Stimulated activated CD4-positive, alpha-beta T cell treated with anti-CD3 and anti-CD28 coated beads, TNF-alpha, amount 100 ng/mL, for 24 hours (primary cell): Measurements from ENCODE around the gene TIMELESS.
"Not testable (repeated sequence)": the region's sequence is repeated elsewhere in the genome, so short reads cannot be mapped to it uniquely, and the experiment has no call there.

Experiments
- DNase-seq, 3 experiments: peaks; one replicate each; pipeline ENCODE4 v3.0.0-alpha.2; 2020; ENCODE audit warnings: low read depth in 3 of 3

The TIMELESS gene

DNA sequence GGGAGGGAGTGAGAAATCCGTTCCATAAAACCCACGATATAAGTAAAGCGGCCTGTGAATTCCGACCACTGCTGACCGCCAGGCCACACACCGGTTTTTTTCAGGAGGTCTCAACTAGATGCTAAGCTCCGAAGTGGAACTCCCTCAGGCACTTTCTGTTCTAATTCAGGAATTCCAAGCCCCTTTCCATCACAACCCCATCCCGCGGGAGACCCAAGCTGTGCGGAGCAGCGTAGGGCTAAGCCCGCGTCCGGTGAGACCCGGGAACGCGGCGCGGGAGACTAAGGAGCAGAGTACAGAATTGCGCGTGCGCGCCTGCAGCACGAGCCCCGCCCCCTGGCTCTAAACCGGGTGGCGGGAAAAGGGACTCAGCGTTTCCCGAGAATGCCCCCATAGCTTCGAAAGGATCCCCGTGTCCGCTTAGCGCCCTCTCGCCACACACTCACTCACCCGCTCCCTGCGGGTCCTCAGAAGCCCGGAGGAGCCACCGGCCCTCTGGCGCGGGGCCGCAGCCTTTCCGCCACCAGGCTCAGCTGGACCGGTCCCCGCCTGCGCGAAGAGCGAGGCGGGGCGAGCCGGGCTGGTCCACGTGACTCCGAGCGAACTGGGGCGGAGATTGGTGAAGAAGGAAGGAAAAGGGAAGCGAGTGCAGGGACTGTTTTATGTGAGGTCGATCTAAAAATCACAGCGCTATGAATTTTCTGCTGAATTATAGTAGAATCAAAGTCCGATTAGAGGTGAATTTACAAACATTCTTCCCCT is at the start of gene TIMELESS:
TSS of gene TIMELESS (minus strand) at position 567 of the 762 bp plus-strand sequence. CDS start 15,256 bp downstream, outside the sequence.
- peak; percentile 71 to 84 (median 76) for DNase-seq

DNA sequence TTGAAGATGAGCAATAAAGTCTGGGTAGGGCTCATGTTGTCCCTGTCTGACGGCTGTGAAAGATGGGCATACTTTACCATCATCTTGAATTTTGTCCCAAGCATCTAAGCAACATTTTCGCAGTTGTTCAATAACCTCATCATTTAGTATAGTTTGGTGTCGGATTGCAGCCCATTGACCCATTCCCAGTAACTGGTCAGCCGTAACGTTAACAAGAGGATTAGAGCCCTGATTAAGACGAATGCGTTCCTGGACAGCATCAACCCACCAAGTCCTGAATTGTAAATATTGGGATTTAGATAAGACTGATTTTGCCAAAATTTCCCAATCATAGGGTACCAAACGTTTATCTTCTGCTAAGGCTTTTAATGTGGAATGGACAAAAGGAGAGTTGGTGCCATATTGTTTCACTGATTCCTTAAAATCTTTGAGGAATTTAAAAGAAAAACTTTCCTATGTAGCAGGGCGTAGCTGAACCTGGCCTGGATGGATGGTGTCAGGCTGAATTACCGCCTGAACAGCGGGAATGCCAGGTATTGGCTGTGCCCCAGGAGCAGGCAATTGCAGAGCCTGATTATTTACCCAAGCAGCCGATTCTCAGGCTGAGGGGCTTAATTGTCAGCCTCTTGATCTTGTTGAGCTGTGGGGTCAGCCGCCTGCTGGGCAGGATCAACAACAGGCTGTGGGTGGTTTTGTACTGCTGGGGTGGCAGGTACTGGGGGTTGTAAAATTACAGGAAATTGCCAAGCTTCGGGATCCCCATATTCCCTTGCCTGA is 49.1 kb upstream of the TIMELESS start:
- DNase-seq = not testable (repeated sequence)

GRCh38 chr12:56496704-56497103 is 47.5 kb upstream of the TIMELESS start:
- peak in 2 of 3 experiments; percentile 24 to 68 for DNase-seq

DNA sequence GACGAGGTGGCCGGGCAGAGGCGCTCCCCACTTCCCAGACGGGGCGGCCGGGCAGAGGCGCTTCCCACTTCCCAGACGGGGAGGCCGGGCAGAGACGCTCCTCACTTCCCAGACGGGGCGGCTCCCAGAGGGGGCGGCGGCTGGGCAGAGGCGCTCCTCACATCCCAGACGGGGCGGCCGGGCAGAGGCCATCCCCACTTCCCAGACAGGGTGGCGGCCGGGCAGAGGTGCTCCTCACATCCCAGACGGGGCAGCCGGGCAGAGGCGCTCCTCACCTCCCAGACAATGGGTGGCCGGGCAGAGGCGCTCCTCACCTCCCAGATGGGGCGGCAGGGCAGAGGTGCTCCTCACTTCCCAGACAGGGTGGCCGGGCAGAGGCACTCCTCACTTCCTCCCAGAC is 45.3 kb upstream of the TIMELESS start:
- DNase-seq = not testable (repeated sequence)

- DNase-seq = not testable (repeated sequence)
These were observed 44.8 kb upstream of the TIMELESS start for GRCh38 chr12:56494106-56494415.

- not testable (repeated sequence) for DNase-seq
These were observed 44.3 kb upstream of the TIMELESS start for GRCh38 chr12:56493409-56494105.

GRCh38 chr12:56490360-56490759 is 41.1 kb upstream of the TIMELESS start:
- DNase-seq = no peak

- DNase-seq = peak; percentile 47 to 63 (median 49)
These were observed 39.1 kb upstream of the TIMELESS start, which contains the start of gene GLS2 for GRCh38 chr12:56488041-56488955. Gene GLS2 (minus strand): TSS chr12:56488161. CDS start chr12:56488118, 43 bp downstream.

- DNase-seq = peak in 1 of 3 experiments; percentile 14
These were observed 38.3 kb upstream of the TIMELESS start for GRCh38 chr12:56487448-56488040.

DNA sequence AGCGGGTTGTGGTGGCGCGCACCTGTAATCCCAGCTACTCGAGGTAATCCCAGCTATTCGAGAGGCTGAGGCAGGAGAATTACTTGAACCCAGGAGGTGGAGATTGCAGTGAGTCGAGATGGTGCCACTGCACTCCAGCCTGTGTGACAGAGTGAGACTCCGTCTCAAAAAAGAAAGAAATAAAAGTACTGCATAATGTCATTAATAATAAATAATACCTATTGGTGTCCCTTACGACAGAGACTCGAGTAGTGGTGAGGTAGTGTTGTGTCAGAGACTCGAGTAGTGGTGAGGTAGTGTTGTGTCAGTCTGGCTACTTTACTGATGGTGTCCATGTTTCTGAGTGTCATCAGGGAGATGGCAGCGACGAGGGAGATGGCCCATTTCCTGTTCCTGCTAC is 37.5 kb upstream of the TIMELESS start:
- no peak for DNase-seq

DNA sequence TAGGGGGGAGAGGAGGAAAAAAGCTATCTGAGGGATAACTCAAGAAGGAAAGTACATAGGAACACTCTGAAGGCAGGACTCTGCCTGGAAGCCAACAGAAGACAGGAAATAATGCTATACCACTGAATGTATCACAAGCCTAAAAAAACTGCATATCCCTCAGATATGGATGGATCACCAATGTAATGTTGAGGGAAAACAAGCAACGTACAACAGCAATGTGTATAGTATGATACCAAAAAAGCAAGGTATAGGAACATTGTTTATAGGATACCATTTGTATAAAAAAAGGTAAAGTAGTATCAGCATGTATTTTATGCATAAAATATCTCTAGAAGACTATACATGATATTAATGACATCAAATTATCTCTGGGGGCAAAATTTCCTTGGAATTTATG is 35.3 kb upstream of the TIMELESS start:
- no peak for DNase-seq

GRCh38 chr12:56479625-56480024 is 30.4 kb upstream of the TIMELESS start:
- DNase-seq = no peak

DNA sequence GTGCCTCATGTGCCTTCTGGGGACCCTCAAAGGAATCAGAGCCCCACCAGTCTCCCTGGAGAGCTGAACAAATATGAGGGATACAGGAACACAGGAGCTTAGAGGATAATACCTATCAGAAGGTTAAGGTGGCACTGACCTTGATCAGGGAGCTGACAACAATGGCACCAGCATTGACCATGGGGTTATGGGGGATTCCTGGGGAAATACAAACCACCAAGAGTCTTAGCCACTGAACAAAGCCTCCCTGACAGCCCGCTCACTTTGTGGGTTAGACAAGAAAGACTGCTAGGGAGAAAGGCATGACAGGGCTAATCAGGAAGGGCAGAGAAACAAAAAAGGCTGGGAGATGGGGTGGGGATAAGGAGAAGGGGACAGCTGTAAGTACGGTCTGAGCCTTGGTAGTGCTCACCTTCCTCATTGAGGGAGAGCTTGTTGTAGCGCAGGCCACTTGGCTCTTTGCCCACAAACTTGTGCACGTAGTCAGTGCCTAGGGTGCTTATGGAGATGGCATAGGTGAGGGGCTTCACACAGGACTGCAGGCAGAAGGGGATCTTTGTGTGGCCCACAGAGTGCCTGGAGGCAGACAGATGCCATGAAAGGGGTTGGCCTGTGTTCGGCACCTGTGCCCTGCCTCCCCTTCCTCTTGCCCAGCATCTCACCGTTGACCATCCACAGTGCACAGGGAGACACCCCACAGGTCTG is 28.4 kb upstream of the TIMELESS start:
- no peak for DNase-seq

- no peak for DNase-seq
These were observed 27.8 kb upstream of the TIMELESS start for GRCh38 chr12:56476972-56477432.

DNA sequence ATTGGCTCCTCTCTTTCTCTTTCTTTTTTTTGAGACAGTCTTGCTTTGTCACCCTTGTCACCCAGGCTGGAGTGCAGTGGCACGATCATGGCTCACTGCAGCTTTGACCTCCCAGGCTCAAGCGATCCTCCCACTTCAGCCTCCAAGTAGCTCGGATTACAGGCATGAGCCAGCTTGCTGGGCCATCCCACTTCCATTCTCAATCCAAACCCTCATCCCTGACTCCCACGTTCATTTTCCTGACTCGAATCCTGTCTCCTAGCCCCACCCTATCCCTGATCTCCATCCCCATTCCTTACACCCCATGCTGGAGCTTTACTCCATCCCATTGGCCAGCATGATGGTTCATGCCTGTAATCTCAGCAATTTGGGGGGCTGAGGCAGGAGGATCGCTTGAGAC is 26.9 kb upstream of the TIMELESS start:
- no peak for DNase-seq

DNA sequence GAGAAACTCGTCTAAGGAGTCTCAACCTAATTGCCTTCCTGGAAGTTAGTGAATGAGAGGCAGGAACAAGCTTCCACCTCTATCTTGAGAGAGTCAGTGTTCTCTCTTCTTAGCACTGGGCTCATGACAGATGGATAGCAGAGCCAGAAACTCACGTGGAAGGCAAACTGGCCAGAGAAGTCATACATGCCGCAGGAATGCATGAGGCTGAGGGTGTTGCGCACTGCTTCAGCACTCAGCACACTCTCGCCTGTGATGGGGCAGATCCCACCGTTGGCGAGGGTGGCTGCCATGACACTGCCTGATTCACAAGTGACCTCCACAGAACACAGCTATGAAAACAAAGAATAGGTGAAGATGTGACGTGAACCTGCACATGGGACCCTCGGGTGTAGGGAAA is 25.2 kb upstream of the TIMELESS start:
- no peak for DNase-seq

- DNase-seq = no peak
These were observed 20.0 kb upstream of the TIMELESS start for GRCh38 chr12:56469007-56469930.

DNA sequence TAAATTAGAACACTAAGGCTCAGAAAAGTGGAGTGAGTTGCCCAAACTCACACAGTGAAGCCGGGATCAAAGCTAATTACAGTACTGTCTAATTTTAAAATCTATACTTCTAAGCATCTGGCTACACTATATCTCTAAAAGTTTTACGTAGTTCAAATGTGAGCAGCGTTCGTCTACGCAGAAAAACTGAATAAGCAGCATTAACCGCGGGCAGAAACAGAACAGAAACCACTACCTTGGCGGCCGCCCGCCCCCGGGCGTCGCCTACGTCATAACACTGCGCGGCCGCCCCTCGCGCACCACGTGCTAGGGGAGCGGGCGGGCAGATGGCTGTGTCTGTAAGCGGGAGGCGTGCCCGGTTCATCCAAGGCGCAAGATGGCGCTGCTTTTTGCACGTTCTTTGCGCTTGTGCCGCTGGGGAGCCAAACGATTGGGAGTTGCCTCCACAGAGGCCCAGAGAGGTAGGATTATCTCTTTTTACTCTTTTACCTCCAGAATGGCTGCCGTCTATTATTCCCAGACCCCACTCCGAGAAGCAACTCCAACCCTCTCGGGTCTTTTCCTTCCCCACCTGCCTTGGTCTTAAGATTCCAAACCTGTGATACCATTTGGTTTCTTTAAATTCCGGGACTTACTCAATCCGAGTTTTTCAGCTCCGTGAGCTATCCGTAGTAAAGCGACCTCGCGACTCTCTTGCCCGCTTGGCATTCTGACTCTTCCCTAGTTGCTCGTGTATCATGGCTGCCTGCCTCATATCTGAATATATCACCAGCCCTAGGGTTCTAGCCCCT is 19.2 kb upstream of the TIMELESS start, which contains the start of gene SPRYD4:
TSS of gene SPRYD4 (plus strand) at position 363 of the 791 bp plus-strand sequence. CDS start at position 377, 14 bp downstream.
- DNase-seq = peak; percentile 87 to 91 (median 88)
